ENCODE results near the gene PTPRN2.

DNA sequence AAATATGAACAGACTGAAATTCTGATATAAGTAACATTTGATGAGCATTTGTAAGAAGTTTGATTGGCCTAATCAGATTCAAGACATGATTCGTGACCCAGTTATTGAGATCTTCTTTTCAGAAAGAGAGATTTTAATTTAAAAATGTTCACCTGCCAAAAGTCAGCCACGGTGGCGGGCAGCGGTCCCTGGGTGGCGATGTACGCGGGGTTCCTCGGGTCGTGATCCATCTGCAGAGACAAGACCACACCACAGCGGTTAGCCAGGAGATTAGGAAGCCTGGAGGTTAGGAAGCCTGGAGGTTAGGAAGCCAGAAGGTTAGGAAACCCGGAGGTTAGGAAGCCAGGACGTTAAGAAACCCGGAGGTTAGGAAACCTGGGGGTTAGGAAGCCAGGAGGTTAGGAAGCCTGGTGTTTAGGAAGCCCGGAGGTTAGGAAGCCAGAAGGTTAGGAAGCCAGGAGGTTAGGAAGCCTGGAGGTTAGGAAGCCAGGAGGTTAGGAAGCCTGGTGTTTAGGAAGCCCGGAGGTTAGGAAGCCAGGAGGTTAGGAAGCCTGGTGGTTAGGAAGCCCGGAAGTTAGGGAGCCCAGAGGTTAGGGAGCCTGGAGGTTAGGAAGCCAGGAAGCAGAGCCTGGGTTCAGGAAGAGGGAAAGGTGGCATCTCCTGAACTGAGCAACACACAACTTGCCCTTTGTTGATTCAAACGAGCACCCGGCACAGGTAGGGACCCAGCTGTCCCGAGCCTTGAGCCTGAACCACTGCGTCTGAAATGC is 992.4 kb downstream of the PTPRN2 start:
- TF ChIP-seq, protein P1, sequence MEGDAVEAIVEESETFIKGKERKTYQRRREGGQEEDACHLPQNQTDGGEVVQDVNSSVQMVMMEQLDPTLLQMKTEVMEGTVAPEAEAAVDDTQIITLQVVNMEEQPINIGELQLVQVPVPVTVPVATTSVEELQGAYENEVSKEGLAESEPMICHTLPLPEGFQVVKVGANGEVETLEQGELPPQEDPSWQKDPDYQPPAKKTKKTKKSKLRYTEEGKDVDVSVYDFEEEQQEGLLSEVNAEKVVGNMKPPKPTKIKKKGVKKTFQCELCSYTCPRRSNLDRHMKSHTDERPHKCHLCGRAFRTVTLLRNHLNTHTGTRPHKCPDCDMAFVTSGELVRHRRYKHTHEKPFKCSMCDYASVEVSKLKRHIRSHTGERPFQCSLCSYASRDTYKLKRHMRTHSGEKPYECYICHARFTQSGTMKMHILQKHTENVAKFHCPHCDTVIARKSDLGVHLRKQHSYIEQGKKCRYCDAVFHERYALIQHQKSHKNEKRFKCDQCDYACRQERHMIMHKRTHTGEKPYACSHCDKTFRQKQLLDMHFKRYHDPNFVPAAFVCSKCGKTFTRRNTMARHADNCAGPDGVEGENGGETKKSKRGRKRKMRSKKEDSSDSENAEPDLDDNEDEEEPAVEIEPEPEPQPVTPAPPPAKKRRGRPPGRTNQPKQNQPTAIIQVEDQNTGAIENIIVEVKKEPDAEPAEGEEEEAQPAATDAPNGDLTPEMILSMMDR (IDR thresholded peaks at IDR 0.05): no peak
- TF ChIP-seq POLR2A (IDR thresholded peaks at IDR 0.05): no peak
